HG02943 (cell line): Measurements from ENCODE around the gene ATXN7L2.
"Not testable (repeated sequence)": the region's sequence is repeated elsewhere in the genome, so short reads cannot be mapped to it uniquely, and the experiment has no call there.

Experiments used
- ATAC-seq: cut with Tn5 transposase; IDR thresholded peaks from one replicate; pipeline ENCODE4 v1.9.1; 2021; ENCODE audit warnings: mild to moderate bottlenecking, low read depth, moderate library complexity; ENCODE audit not compliant: unreplicated experiment

ATXN7L2 gene

DNA sequence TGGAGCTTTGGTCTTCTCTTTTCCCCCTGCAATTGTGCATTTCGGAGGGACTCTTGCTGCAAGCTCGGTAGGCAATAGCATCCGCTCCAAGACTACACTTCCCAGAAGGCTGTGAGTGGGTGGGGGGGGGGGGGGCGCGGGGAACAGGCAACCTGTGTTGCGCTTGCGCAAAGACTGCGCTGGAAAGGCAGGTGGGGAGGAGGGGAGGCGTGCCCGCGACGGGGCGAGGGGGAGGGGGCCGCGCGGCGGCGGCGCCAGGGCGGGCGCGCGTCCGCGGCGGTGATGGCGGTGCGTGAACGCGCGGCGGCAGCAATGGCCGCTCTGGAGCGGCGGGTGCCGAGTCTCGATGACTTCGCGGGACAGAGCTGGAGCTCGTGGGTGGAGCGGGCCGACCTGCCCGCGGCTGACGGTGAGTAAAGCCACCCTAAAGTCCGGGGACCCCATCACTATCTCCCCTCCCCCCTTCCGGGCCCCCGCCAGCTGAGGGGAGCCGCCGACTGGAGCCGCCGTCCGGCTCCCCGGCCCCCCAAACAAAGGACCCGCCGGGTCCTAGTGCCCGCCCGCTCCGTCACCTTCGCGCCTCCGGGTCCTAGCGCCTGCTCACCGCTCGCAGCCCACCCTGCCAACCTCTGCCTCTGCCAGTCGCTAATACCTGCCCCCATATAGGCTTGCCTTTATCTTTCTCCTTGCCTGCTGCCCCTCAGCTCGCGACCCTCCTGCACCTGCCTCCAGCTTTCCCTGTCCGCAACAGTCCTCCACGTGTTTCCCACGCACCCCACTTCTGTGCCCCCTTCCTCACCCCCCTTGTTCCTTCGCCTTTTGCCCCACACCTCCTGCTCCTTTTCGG, at the start of gene ATXN7L2:
Gene ATXN7L2, plus strand, starts transcription at position 234 of the 847 bp plus-strand sequence. Its CDS starts 49 bp downstream, at position 283.
- peak; percentile 67 for ATAC-seq

GRCh38 chr1:109434484-109434883, 49.2 kb upstream of the ATXN7L2 start:
- ATAC-seq, result no peak

- no peak for ATAC-seq
Measured at GRCh38 chr1:109438798-109439297, 44.9 kb upstream of the ATXN7L2 start.

GRCh38 chr1:109441069-109441468, 42.6 kb upstream of the ATXN7L2 start:
- ATAC-seq, result no peak

- ATAC-seq, result no peak
Measured at GRCh38 chr1:109443476-109443875, 40.2 kb upstream of the ATXN7L2 start.

DNA sequence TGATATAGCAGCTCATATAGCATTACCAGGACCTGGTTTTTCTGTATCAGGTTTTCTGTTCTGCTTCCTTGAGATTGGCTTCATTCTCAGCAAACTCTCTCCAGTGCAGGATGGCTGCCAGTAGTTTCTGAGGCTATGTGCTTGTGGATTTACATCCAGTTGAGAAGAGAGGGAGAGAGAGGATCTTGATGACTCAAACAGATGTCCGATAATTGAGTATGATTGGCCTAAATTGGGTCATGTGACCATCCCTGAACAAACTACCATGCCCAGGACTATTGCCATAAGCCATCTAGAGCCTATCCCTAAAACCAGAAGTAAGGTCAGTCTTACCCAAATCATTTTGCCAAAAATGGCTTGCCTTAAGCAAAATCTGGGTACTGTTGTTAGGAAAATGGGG, 39.4 kb upstream of the ATXN7L2 start:
- no peak for ATAC-seq

GRCh38 chr1:109445949-109446695, 37.6 kb upstream of the ATXN7L2 start:
- ATAC-seq, result not testable (repeated sequence)

DNA sequence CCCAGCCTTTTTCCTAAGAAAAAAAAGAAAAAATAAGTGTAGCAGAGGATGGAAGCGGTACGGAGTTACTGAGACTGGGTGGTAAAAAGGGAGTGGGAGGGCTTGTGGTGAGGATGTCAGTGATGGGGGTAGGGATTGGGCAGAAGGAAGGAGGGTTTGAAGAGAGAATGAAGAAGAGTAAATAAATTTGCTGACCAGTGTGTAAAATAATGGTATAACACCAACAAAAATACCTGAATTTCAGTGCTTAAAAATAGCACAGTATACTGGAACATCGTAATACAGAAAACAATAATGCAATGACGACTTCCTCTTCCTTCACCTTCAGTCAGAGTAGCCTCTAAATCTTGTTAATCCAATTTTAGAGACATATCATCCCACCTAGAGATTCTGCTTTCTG, 36.2 kb upstream of the ATXN7L2 start:
- no peak for ATAC-seq

DNA sequence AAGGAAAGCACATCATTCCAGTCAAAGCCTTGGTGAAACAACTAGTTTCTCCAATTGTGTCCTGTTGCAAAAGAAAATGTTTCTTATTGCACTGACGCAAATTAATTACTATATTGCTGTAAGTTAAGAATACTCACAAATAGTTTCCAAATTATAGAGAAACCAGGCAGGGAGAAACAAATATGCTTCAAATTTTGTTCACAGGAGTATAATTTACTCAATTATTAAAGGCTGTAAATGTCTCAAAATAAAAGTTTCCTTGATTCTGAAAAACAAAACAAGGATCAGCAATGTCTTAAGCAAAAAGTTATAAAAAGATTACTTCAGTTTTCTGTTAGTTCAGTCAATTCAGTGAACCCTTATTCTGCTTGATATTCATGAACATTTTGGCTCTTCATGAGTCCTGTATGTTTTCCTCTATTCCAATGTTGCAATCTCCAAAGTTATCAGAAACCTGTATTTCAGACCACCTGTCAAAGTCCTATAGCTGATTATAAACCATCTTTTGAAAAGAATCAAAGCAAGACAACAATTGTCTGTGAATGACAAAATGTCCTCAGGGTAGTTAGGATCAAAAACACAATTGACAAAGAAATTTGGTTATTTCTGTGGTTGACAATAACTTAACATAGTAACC, 29.1 kb upstream of the ATXN7L2 start:
- ATAC-seq, result no peak

DNA sequence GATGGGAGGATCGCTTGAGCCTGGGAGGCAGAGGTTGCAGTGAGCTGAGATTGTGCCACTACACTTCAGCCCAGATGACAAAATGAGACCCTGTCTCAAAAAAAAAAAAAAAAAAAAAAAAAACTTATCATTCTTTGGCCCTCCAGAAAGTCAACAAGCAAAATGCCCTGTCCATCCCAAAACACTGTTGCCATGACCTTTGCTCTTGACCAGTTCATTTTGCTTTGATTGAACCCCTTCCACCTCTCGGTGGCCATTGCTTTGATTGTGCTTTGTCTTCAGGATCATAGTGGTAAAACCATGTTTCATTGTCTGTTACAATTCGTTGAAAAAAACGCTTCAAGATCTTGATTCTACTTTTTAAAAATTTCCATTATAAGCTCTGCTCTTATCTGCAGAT, 25.9 kb upstream of the ATXN7L2 start:
- no peak for ATAC-seq

- no peak for ATAC-seq
Measured at GRCh38 chr1:109466125-109466451, 17.6 kb upstream of the ATXN7L2 start.

- no peak for ATAC-seq
Measured at GRCh38 chr1:109466452-109467300, 17.0 kb upstream of the ATXN7L2 start, which contains the start of gene SYPL2. TSS of gene SYPL2 (plus strand) at chr1:109466546. CDS start at chr1:109466844, 298 bp downstream.

DNA sequence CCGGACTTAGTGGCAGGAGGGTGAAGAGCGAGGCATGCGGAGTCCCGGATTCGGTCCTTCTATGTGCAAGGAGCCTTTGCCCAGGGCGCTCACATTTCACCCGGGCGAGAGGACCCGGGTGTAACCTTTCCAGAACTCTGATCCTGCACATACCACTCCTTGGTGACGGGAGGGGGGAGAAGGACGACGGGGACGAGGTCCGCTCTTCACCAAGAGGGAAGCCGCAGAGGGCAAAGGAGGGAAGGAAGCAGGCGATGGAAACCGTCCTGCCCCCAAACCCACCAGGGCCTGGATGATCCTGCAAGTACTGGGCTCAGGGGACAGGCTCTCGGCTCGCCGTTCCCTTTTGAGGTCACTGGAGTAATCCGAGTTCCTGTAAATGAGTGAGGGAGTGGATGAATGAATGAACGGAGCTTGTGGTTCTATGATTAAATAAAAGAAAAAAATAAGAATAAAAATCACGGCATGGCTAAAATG, 16.4 kb upstream of the ATXN7L2 start:
- ATAC-seq, result no peak

- no peak for ATAC-seq
Measured at GRCh38 chr1:109468061-109468460, 15.6 kb upstream of the ATXN7L2 start.

GRCh38 chr1:109468903-109469302, 14.8 kb upstream of the ATXN7L2 start:
- ATAC-seq, result no peak

- ATAC-seq, result no peak
Measured at GRCh38 chr1:109470245-109470644, 13.5 kb upstream of the ATXN7L2 start.

GRCh38 chr1:109472779-109473178, 10.9 kb upstream of the ATXN7L2 start:
- ATAC-seq, result no peak

DNA sequence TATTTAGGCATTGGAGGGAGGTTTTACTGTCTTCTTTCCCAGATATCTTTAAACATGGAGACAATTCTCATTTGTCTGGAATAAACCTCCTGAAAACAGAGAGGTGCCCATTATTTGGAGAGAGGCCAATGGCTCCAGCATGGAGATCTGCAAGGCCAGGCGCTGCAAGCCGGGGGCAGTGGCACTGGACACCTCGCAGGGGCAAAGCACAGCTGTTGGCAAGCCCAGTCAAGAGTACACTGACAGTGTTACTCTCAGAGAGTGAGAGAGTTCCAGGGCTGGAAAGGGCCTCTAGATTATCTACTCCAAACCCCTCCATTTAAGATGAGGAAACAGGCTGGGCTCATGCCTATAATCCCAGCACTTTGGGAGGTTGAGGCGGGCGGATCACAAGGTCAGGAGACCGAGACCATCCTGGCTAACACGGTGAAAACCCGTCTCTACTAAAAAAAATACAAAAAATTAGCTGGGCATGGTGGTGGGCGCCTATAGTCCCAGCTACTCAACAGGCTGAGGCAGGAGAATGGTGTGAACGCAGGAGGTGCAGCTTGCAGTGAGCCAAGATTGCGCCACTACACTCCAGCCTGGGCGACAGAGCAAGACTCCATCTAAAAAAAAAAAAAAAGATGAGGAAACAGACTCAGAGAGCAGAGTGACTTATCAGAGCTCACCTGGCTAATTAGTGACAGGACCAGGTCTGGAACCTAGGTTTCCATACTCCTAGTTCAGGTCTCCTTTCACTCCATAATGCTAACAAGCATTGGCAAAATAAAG, 10.2 kb upstream of the ATXN7L2 start:
- not testable (repeated sequence) for ATAC-seq

- no peak for ATAC-seq
Measured at GRCh38 chr1:109474697-109475096, 9.0 kb upstream of the ATXN7L2 start.
